Measurements from ENCODE around the gene NDUFS7. TPM values are rescaled to one million over a fixed set of nuclear protein-coding genes. Genes with fewer than 3 reads are reported as not detected.

NDUFS7 gene
- total RNA-seq, 4 donors from 2014 or later, result 77.7 to 106 (median 86.1) TPM

GRCh38 chr19:1379961-1380489 lies 3.7 kb upstream of the NDUFS7 start:
- no peak for TF ChIP-seq EP300 (IDR thresholded peaks at IDR 0.05)
- TF ChIP-seq POLR2AphosphoS5 (IDR thresholded peaks at IDR 0.05), result no peak
- TF ChIP-seq CTCF (IDR thresholded peaks at IDR 0.05), result no peak
- no peak for TF ChIP-seq POLR2A (IDR thresholded peaks at IDR 0.05)
- H3K4me1 ChIP-seq, result peaks cover 0 to 20% (median 7%) of the 10 kb centered on the region in 3 donors

GRCh38 chr19:1382250-1382649 lies 1.5 kb upstream of the NDUFS7 start:
- H3K4me1 ChIP-seq, result peaks cover 0 to 42% (median 12%) of the 10 kb centered on the region in 3 donors
- ATAC-seq, result no peak
- H3K27ac ChIP-seq, result no peak overlapping the region
- H3K27me3 ChIP-seq, result no peaks in the 10 kb centered on the region
- TF ChIP-seq POLR2A (IDR thresholded peaks at IDR 0.05), result no peak
- peaks cover 0 to 31% of the 10 kb centered on the region in 2 donors for H3K36me3 ChIP-seq
- WGBS, 2 donors (ENCODE audit: low coverage in 1 of 2), result 77 to 90% methylated on average over 2 of the region's 3 CpGs
- H3K4me3 ChIP-seq, result no peak overlapping the region
- H3K9me3 ChIP-seq, result no peaks in the 10 kb centered on the region

More at GRCh38 chr19:1379961-1380489, 3.7 kb upstream of the NDUFS7 start:
- H3K27me3 ChIP-seq, result no peaks in the 10 kb centered on the region
- no peak overlapping the region for H3K27ac ChIP-seq
- no peak overlapping the region for H3K4me3 ChIP-seq
- no peak for ATAC-seq
- peaks cover 0 to 25% of the 10 kb centered on the region in 2 donors for H3K36me3 ChIP-seq
- 86% methylated on average over 4 of the region's 12 CpGs; no CpG with 5 or more reads in 1 of the 2 donors for WGBS, 2 donors (ENCODE audit: low coverage in 1 of 2)
- no peaks in the 10 kb centered on the region for H3K9me3 ChIP-seq

- H3K4me1 ChIP-seq, result peaks cover 0 to 49% (median 12%) of the 10 kb centered on the region in 3 donors
- H3K27me3 ChIP-seq, result no peaks in the 10 kb centered on the region
- TF ChIP-seq POLR2AphosphoS5 (IDR thresholded peaks at IDR 0.05), result no peak
- no peak for TF ChIP-seq CTCF (IDR thresholded peaks at IDR 0.05)
- TF ChIP-seq POLR2A (IDR thresholded peaks at IDR 0.05), result no peak
- TF ChIP-seq EP300 (IDR thresholded peaks at IDR 0.05), result no peak
- 37 to 40% methylated on average over 1 to 6 of the region's 9 CpGs for WGBS, 2 donors (ENCODE audit: low coverage in 1 of 2)
- peaks cover 0 to 31% of the 10 kb centered on the region in 2 donors for H3K36me3 ChIP-seq
- H3K9me3 ChIP-seq, result no peaks in the 10 kb centered on the region
- no peak for ATAC-seq
- H3K4me3 ChIP-seq, result peak overlapping the region in 1 of 2 donors; percentile 98
- H3K27ac ChIP-seq, result peak overlapping the region in 2 of 4 donors; percentile 92 to 93
These were observed 743 bp upstream of the NDUFS7 start for GRCh38 chr19:1383017-1383311.

GRCh38 chr19:1384085-1384462 lies 367 bp downstream of the NDUFS7 start:
- peak overlapping the region; percentile 78 to 93 (median 92) for H3K27ac ChIP-seq
- peaks cover 0 to 50% (median 12%) of the 10 kb centered on the region in 3 donors for H3K4me1 ChIP-seq
- ATAC-seq, result no peak
- H3K36me3 ChIP-seq, result peaks cover 0 to 34% of the 10 kb centered on the region in 2 donors
- no peak for TF ChIP-seq POLR2AphosphoS5 (IDR thresholded peaks at IDR 0.05)
- TF ChIP-seq CTCF (IDR thresholded peaks at IDR 0.05), result no peak
- TF ChIP-seq EP300 (IDR thresholded peaks at IDR 0.05), result no peak
- TF ChIP-seq POLR2A (IDR thresholded peaks at IDR 0.05), result no peak
- no peaks in the 10 kb centered on the region for H3K9me3 ChIP-seq
- peak overlapping the region; percentile 74 to 98 for H3K4me3 ChIP-seq
- WGBS, 2 donors (ENCODE audit: low coverage in 1 of 2), result no CpG with 5 or more reads among the region's 23 CpGs
- H3K27me3 ChIP-seq, result no peaks in the 10 kb centered on the region

GRCh38 chr19:1384478-1385110 lies 887 bp downstream of the NDUFS7 start:
- no peaks in the 10 kb centered on the region for H3K9me3 ChIP-seq
- ATAC-seq, result no peak
- H3K27me3 ChIP-seq, result no peaks in the 10 kb centered on the region
- peak overlapping the region; percentile 74 to 98 for H3K4me3 ChIP-seq
- peaks cover 0 to 39% of the 10 kb centered on the region in 2 donors for H3K36me3 ChIP-seq
- H3K4me1 ChIP-seq, result peaks cover 0 to 50% (median 12%) of the 10 kb centered on the region in 3 donors
- 16 to 22% methylated on average over 12 to 13 of the region's 17 CpGs for WGBS, 2 donors (ENCODE audit: low coverage in 1 of 2)
- TF ChIP-seq POLR2AphosphoS5 (IDR thresholded peaks at IDR 0.05) (no peak), EP300 (IDR thresholded peaks at IDR 0.05) (no peak), POLR2A (IDR thresholded peaks at IDR 0.05) (no peak), CTCF (IDR thresholded peaks at IDR 0.05) (no peak)
- H3K27ac ChIP-seq, result peak overlapping the region; percentile 78 to 93 (median 92)
